Activated T-helper 1 cell treated with anti-CD3 and anti-CD28 coated beads, Interleukin-12 subunit alpha, Interleukin-12 subunit beta, Interleukin-2, Interleukin-4 antibody, amounts not matched to agents 30 ng/mL and 10 ng/mL and 1 ng/mL, durations not matched to agents 14 hours and 24 hours and 36 hours (primary cell): ENCODE results near the gene ZYX. TPM values are rescaled to one million over a fixed set of nuclear protein-coding genes. Genes with fewer than 3 reads are reported as not detected.

ENCODE experiments used
- DNase-seq: peaks from one replicate; pipeline ENCODE4 v3.0.0; 2021; ENCODE audit warnings: low spot score
- H3K27ac Mint-ChIP-seq: one replicate; pipeline ENCODE4 v1.8.0; 2021; ENCODE audit warnings: mild to moderate bottlenecking, mixed read lengths
- H3K27me3 Mint-ChIP-seq: one replicate; pipeline ENCODE4 v1.8.0; 2022; ENCODE audit warnings: mild to moderate bottlenecking, moderate library complexity, mixed read lengths; ENCODE audit not compliant: insufficient read depth
- H3K36me3 Mint-ChIP-seq: one replicate; pipeline ENCODE4 v1.8.0; 2021; ENCODE audit warnings: low read depth, mixed read lengths
- H3K4me1 Mint-ChIP-seq: one replicate; pipeline ENCODE4 v1.8.0; 2021; ENCODE audit warnings: low read depth, mixed read lengths
- H3K4me3 Mint-ChIP-seq: one replicate; pipeline ENCODE4 v1.8.0; 2021; ENCODE audit warnings: mild to moderate bottlenecking, moderate library complexity, mixed read lengths
- H3K9me3 Mint-ChIP-seq: one replicate; pipeline ENCODE4 v1.8.0; 2021; ENCODE audit warnings: mixed read lengths
- intact Hi-C: fragments of 100-400 bp; cut with micrococcal nuclease; formaldehyde crosslinking; loops from one replicate; pipeline ENCODE4 v1.15.1; 2024
- total RNA-seq: library from RNA; stranded (reverse); gene quantifications from 2 replicates; pipeline ENCODE4 v1.2.3, GENCODE V29; 2022

Gene ZYX, protein sequence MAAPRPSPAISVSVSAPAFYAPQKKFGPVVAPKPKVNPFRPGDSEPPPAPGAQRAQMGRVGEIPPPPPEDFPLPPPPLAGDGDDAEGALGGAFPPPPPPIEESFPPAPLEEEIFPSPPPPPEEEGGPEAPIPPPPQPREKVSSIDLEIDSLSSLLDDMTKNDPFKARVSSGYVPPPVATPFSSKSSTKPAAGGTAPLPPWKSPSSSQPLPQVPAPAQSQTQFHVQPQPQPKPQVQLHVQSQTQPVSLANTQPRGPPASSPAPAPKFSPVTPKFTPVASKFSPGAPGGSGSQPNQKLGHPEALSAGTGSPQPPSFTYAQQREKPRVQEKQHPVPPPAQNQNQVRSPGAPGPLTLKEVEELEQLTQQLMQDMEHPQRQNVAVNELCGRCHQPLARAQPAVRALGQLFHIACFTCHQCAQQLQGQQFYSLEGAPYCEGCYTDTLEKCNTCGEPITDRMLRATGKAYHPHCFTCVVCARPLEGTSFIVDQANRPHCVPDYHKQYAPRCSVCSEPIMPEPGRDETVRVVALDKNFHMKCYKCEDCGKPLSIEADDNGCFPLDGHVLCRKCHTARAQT
- 73.9 and 78.8 TPM in 2 replicates for total RNA-seq

DNA sequence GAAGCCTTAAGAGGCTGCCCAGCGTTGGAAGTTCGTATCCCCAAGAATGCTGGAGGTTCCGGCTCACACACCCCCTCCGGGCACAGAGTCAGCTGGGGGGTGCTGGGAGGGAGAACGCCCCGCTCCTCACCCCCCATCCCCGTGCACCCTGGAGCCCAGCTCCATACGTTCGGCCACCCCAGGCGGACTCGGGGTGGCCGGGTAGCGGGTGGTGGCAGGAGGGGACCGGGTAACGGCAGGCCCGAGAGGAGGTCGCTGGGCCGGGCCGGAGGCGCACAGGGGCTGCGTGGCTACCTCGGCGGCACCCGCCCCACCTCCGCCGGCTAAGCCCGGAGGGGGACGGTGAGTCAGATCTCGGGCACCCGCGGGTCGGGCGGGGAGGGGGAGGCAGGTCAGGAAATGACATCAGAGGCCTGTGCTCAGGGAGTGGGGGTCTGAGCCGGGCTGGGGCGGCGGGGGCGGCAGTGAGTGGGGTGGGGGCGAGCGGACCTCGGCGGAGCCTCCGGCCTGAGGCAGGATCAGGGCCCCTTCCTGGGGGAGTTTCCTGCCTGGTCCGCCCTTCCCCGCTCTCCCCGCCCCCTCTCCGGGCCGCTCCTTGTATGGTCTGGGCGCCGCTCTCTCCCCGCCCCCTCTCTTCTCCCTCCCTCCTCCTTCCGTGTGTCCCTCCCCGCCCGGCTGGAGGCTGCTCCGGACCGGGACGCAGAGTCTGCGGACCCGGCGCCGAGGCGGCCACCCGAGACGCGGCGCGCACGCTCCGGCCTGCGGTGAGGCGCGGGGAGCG, at the start of gene ZYX:
TSS of gene ZYX (plus strand) at position 700 of the 781 bp plus-strand sequence. CDS start 227 bp downstream, outside the sequence.
- H3K27ac Mint-ChIP-seq, result peak within 1 kb of the TSS; percentile 70
- DNase-seq, result peak; percentile 79
- H3K4me3 Mint-ChIP-seq, result peak within 1 kb of the TSS; percentile 85
- H3K4me1 Mint-ChIP-seq, result peaks cover 40% of the 10 kb centered on the region
- no peaks in the 10 kb centered on the region for H3K9me3 Mint-ChIP-seq
- H3K27me3 Mint-ChIP-seq, result no peaks in the 10 kb centered on the region
- intact Hi-C loops, result loop anchor here (1.0 to 5.0 kb wide), 12 partner anchors 19 to 1643 kb away; partner anchors contain the start of genes CASP2, FAM131B, GSTK1 and SSBP1
- no peaks in the 10 kb centered on the region for H3K36me3 Mint-ChIP-seq

DNA sequence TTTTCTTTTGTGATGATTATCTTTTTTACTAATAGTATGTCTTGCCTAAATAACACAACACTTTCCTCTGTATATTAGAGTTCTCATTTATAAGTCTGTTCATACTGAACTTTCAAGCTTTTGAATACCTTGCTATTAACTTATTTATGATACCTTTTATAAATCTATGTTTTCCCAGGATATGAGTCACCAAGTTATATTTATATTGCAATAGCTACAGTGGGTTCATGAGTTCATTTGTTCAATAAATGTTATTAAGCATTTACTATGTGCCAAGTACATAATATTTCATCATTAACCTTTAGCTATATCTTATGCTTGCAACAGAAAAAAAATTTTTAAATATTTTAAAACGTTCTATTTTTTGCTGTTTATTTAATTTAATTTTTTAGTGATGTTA, 46.9 kb upstream of the ZYX start:
- Mint-ChIP-seq H3K9me3 (no peaks in the 10 kb centered on the region), H3K4me3 (no peak overlapping the region), H3K27me3 (peaks cover 53% of the 10 kb centered on the region), H3K4me1 (no peaks in the 10 kb centered on the region), H3K36me3 (no peaks in the 10 kb centered on the region), H3K27ac (no peak overlapping the region)
- no peak for DNase-seq
- intact Hi-C loops, result no loop called here

DNA sequence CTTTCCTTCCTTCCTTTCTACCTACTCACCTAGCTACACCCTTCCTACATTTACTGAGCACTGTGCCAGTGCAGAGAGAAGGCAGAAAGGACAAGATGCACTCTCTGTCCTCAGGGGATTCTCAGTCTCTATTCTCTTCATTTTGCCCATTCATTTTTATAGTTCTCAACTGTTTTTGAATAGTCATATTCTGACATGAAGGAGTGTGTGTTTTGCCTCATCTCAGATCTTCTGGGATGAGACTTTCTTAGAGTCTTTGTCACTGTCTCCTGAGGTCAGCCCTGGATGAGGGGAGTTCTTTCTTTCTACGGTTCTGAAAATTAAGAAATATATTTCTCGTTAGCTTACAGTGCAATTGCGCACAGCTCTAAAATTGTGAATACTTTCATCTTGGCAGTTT, 43.9 kb upstream of the ZYX start:
- no peak overlapping the region for H3K4me3 Mint-ChIP-seq
- no peak for DNase-seq
- intact Hi-C loops, result no loop called here
- no peaks in the 10 kb centered on the region for H3K4me1 Mint-ChIP-seq
- H3K27me3 Mint-ChIP-seq, result peaks cover 53% of the 10 kb centered on the region
- H3K27ac Mint-ChIP-seq, result no peak overlapping the region
- H3K9me3 Mint-ChIP-seq, result no peaks in the 10 kb centered on the region
- no peaks in the 10 kb centered on the region for H3K36me3 Mint-ChIP-seq

DNA sequence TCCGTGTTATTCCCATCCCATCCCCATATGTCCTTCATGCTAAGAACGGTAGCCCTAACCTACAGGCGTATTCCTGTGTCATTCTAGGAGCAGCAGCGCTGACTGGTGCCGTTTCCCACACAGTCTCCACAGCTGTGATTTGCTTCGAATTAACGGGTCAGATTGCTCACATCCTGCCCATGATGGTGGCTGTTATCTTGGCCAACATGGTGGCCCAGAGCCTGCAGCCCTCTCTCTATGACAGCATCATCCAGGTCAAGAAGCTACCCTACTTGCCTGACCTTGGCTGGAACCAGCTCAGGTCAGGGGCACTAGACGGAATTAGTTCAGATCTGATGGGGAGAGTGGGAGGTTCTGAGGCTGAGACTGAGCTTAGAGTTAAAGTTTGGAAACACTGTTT, 39.3 kb upstream of the ZYX start:
- peaks cover 36% of the 10 kb centered on the region for H3K27me3 Mint-ChIP-seq
- no peak overlapping the region for H3K4me3 Mint-ChIP-seq
- intact Hi-C loops, result no loop called here
- no peak for DNase-seq
- H3K9me3 Mint-ChIP-seq, result no peaks in the 10 kb centered on the region
- no peaks in the 10 kb centered on the region for H3K36me3 Mint-ChIP-seq
- H3K4me1 Mint-ChIP-seq, result peaks cover 8% of the 10 kb centered on the region
- no peak overlapping the region for H3K27ac Mint-ChIP-seq

DNA sequence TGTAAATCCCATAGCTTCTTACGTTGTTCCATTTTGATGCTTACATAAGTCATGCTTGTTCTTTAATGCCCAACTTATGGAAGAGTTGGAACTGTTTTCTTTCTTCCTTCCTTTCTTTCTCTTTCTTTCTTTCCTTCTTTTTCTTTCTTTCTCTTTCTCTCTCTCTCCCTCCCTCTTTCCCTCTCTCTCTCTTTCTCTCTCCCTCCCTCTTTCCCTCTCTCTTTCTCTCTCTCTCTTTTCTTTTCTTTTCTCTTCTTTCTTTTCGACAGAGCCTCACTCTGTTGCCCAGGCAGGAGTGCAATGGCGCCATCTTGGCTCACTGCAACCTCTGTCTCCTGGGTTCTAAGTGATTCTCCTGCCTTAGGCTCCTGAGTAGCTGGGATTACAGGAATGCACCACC, 37.5 kb upstream of the ZYX start:
- DNase-seq, result no peak
- H3K27me3 Mint-ChIP-seq, result peaks cover 31% of the 10 kb centered on the region
- H3K9me3 Mint-ChIP-seq, result no peaks in the 10 kb centered on the region
- intact Hi-C loops, result no loop called here
- no peak overlapping the region for H3K27ac Mint-ChIP-seq
- H3K36me3 Mint-ChIP-seq, result no peaks in the 10 kb centered on the region
- no peak overlapping the region for H3K4me3 Mint-ChIP-seq
- H3K4me1 Mint-ChIP-seq, result peaks cover 8% of the 10 kb centered on the region

DNA sequence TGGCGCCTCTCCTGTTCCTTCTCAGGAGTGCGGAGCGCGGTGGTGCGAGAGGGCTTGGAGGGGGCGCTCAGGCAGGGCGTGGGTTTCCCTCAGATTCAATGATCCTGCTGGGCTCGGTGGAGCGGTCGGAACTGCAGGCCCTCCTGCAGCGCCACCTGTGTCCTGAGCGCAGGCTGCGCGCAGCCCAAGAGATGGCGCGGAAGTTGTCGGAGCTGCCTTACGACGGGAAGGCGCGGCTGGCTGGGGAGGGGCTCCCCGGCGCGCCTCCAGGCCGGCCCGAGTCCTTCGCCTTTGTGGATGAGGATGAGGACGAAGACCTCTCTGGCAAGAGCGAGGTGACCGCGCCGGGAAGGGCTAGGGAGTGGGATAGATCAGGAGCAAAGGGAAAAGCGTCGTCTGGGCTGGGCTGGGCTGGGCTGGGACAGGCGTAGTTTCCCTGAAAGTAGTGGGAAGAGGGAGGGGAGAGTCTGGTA, 35.7 kb upstream of the ZYX start:
- Mint-ChIP-seq H3K27me3 (peaks cover 23% of the 10 kb centered on the region), H3K9me3 (no peaks in the 10 kb centered on the region), H3K27ac (no peak overlapping the region), H3K4me1 (peaks cover 8% of the 10 kb centered on the region), H3K4me3 (peak overlapping the region; percentile 48), H3K36me3 (no peaks in the 10 kb centered on the region)
- DNase-seq, result peak; percentile 53
- intact Hi-C loops, result loop anchor here (2.0 kb wide), 1 partner anchor 35 kb away; the partner anchor contains the start of gene ZYX

DNA sequence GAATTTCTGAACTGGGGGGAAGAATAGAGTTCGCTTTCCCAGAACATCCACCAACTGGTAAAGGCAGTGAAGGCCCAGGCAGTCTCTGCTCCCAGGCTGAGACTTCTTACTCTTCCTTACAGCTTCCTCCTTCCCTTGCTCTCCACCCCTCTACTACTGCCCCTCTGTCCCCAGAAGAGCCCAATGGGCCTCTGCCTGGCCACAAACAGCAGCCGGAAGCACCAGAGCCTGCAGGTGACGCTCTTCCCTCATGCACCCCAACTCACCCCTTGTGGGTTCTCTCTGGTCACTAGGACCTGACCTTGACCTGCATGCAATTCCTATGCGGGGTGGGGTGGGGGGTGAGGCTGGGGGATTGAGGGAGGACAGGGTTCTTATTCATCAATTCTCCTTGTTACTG, 35.1 kb upstream of the ZYX start:
- no peak for DNase-seq
- H3K4me1 Mint-ChIP-seq, result peaks cover 8% of the 10 kb centered on the region
- H3K4me3 Mint-ChIP-seq, result no peak overlapping the region
- no peaks in the 10 kb centered on the region for H3K9me3 Mint-ChIP-seq
- intact Hi-C loops, result no loop called here
- no peak overlapping the region for H3K27ac Mint-ChIP-seq
- no peaks in the 10 kb centered on the region for H3K36me3 Mint-ChIP-seq
- H3K27me3 Mint-ChIP-seq, result peaks cover 22% of the 10 kb centered on the region

DNA sequence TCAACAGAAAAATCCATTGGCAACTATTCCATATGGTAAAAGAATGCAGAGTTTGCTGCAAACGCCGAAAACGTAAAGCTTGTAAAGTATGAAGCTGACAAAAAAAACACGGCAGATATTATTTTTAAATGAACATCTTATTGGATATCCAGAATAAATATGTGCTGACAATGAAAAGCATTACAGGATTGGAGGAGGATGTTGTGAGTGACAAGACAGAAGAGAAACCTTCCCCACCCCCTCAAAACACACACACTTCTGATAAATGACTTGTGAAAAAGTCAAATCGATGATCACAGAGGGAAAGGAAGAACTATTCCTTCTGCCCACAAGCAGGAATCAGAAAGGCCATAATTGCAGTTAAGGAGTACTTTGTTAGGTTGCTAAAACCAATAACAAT, 33.2 kb upstream of the ZYX start:
- DNase-seq, result no peak
- H3K4me3 Mint-ChIP-seq, result no peak overlapping the region
- no peaks in the 10 kb centered on the region for H3K9me3 Mint-ChIP-seq
- peaks cover 24% of the 10 kb centered on the region for H3K27me3 Mint-ChIP-seq
- no peak overlapping the region for H3K27ac Mint-ChIP-seq
- no peaks in the 10 kb centered on the region for H3K36me3 Mint-ChIP-seq
- H3K4me1 Mint-ChIP-seq, result peaks cover 8% of the 10 kb centered on the region
- intact Hi-C loops, result no loop called here

DNA sequence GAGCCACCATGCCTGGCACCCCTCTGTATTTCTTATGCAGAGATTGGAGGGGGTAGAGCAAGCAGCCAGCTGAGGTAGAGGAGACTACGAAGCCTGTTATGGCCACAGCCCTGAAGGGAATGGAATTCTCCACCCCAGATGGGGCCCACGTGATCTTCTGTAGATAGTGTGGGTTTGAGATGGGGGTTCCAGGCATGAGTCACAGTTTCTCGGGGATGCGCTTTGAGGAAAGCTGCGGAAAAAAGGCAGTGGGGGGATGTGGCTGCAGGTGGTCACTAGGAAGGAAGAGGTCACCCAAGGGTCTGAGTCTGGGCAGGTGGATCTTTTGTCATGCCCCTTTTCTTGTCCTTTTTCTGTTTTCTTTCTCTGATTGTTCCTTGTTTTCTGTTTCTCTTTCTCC, 30.1 kb upstream of the ZYX start:
- H3K36me3 Mint-ChIP-seq, result no peaks in the 10 kb centered on the region
- H3K27ac Mint-ChIP-seq, result no peak overlapping the region
- intact Hi-C loops, result no loop called here

DNA sequence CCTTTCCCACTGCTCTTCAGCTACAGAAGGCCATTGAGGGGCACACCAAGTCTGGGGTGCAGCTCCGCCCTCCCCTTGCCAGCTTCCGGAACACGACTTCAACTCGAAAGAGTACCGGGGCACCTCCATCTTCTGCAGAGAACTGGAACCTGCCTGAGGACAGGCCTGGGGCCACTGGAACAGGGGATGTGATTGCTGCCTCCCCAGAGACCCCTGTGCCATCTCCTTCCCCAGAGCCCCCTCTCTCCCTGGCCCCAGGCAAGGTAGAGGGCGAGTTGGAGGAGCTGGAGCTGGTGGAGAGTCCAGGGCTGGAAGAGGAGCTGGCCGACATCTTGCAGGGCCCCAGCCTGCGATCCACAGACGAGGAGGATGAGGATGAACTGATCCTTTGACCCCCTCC, 29.6 kb upstream of the ZYX start:
- Mint-ChIP-seq H3K4me3 (no peak overlapping the region), H3K9me3 (no peaks in the 10 kb centered on the region), H3K27me3 (peaks cover 16% of the 10 kb centered on the region), H3K4me1 (no peaks in the 10 kb centered on the region), H3K36me3 (no peaks in the 10 kb centered on the region), H3K27ac (no peak overlapping the region)
- no peak for DNase-seq
- intact Hi-C loops, result no loop called here

More for the DNA sequence above, 30.1 kb upstream of the ZYX start:
- DNase-seq, result no peak
- Mint-ChIP-seq H3K9me3 (no peaks in the 10 kb centered on the region), H3K4me1 (no peaks in the 10 kb centered on the region), H3K4me3 (no peak overlapping the region), H3K27me3 (peaks cover 19% of the 10 kb centered on the region)

DNA sequence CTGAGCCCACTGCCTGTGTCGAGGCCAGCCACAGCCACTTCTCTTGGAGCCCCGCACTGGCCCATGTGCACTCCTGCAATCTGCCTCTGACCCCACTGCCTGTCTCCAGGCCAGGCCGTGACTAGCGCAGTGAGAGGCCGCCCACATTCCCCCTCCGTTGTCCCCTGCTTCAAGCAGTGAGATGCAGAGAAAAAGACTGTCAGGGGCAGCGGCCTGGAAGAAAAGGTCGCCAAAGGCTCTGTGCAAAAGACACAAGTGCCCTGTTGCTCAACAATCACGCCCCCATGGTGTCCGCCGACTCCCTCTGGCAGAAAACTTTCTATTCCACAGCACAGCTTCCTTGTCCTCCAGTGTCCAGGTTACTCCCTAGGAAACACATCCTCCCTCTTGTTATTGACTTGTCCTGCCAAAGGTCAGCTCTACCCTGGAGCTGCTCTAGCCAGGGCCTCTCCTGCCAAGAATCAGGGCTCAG, 28.6 kb upstream of the ZYX start:
- H3K27me3 Mint-ChIP-seq, result peaks cover 13% of the 10 kb centered on the region
- H3K9me3 Mint-ChIP-seq, result no peaks in the 10 kb centered on the region
- H3K27ac Mint-ChIP-seq, result no peak overlapping the region
- no peak overlapping the region for H3K4me3 Mint-ChIP-seq
- no peak for DNase-seq
- intact Hi-C loops, result no loop called here
- H3K36me3 Mint-ChIP-seq, result no peaks in the 10 kb centered on the region
- H3K4me1 Mint-ChIP-seq, result no peaks in the 10 kb centered on the region

DNA sequence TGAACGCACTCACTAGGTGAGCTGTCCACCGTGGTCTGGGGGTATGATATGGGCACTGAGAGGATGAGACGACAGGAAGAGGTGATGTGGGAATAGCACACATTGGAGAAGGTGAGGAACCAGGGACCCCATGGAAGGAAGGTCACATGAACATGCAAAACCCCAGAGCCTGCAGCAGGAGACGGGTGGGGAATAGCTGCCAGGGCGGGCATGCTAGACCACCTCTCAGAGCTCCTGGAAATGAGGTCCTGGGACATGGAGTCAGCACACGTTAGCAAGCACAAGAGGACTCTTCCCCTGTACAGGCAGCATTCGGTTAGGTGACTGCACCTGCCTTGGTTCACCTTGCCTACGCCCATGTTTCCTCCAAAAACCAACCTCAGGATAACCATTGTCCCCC, 26.8 kb upstream of the ZYX start:
- intact Hi-C loops, result no loop called here
- H3K4me3 Mint-ChIP-seq, result no peak overlapping the region
- no peaks in the 10 kb centered on the region for H3K4me1 Mint-ChIP-seq

DNA sequence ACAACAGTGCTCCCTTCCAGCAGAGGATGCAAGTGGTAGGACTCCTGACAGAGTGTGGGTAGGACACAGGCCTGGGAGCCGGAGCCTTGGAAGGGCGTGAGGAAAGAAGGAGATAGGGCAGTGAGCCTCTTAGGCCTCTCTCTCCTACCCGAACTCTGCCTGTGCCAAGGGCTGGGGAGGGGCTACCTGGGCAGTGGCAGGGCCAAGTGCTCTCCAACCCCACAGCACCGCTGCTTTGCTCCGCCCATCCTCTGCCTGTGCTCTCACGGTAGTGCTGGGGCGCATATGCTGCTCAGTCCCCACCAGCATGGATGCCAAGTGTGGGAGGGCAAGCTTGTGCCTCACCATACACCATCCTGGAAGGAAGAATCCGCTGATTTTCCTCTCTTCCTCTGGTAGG, 26.2 kb upstream of the ZYX start:
- Mint-ChIP-seq H3K27ac (no peak overlapping the region), H3K9me3 (no peaks in the 10 kb centered on the region), H3K27me3 (peaks cover 20% of the 10 kb centered on the region), H3K4me1 (no peaks in the 10 kb centered on the region), H3K36me3 (no peaks in the 10 kb centered on the region), H3K4me3 (no peak overlapping the region)
- intact Hi-C loops, result no loop called here
- no peak for DNase-seq

More for the DNA sequence above, 26.8 kb upstream of the ZYX start:
- Mint-ChIP-seq H3K27ac (no peak overlapping the region), H3K36me3 (no peaks in the 10 kb centered on the region), H3K27me3 (peaks cover 15% of the 10 kb centered on the region), H3K9me3 (no peaks in the 10 kb centered on the region)
- no peak for DNase-seq
